GM23338 (cell line): ENCODE results near the gene LIPT1. TPM values are rescaled to one million over a fixed set of nuclear protein-coding genes. Genes with fewer than 3 reads are reported as not detected.

ENCODE experiments used
- ATAC-seq: fragments of 200-7000 bp; cut with Tn5 transposase; 3 replicates; pipeline ENCODE4 v1.9.1; 2020
- DNase-seq: peaks from one replicate; pipeline ENCODE4 v3.0.0-alpha.2; 2015; ENCODE audit warnings: low spot score
- H2AFZ ChIP-seq: fragments of 200-600 bp; sonication (generic); 2 replicates; pipeline ENCODE4 v1.8.0; 2016; ENCODE audit warnings: antibody characterized with exemption, mild to moderate bottlenecking, moderate library complexity
- H3F3A ChIP-seq: fragments of 200-600 bp; sonication (generic); replicated peaks from 2 replicates; pipeline ENCODE4 v1.8.0; 2017; ENCODE audit warnings: antibody characterized with exemption, mixed run types, low read depth
- H3K27ac ChIP-seq: fragments of 200-600 bp; sonication (generic); 2 replicates; pipeline ENCODE4 v1.6.1; 2016; ENCODE audit warnings: low read depth
- H3K27me3 ChIP-seq: fragments of 200-600 bp; sonication (generic); 2 replicates; pipeline ENCODE4 v1.8.0; 2016; ENCODE audit warnings: mild to moderate bottlenecking, mixed run types, moderate library complexity; ENCODE audit not compliant: insufficient read depth
- H3K36me3 ChIP-seq: fragments of 200-600 bp; sonication (generic); 2 replicates; pipeline ENCODE4 v1.8.0; 2016; ENCODE audit warnings: mild to moderate bottlenecking; ENCODE audit not compliant: insufficient read depth
- H3K4me1 ChIP-seq: fragments of 200-600 bp; sonication (generic); 2 replicates; pipeline ENCODE4 v1.8.0; 2016; ENCODE audit warnings: mild to moderate bottlenecking, moderate library complexity; ENCODE audit not compliant: insufficient read depth
- H3K4me2 ChIP-seq: fragments of 200-600 bp; sonication (generic); 2 replicates; pipeline ENCODE4 v1.7.1; 2017; ENCODE audit warnings: mixed run types
- H3K4me3 ChIP-seq: fragments of 200-600 bp; sonication (generic); 2 replicates; pipeline ENCODE4 v1.6.1; 2016; ENCODE audit warnings: mixed run types
- H3K79me2 ChIP-seq: fragments of 200-600 bp; sonication (generic); replicated peaks from 2 replicates; pipeline ENCODE4 v1.8.0; 2017; ENCODE audit warnings: mild to moderate bottlenecking; ENCODE audit not compliant: insufficient read depth
- H3K9me2 ChIP-seq: fragments of 200-600 bp; sonication (generic); 2 replicates; pipeline ENCODE4 v1.8.0; 2017; ENCODE audit not compliant: insufficient read depth
- H4K20me1 ChIP-seq: fragments of 200-600 bp; sonication (generic); replicated peaks from 2 replicates; pipeline ENCODE4 v1.8.0; 2017; ENCODE audit warnings: mild to moderate bottlenecking; ENCODE audit not compliant: insufficient read depth
- H3K27ac Mint-ChIP-seq: 2 replicates; pipeline ENCODE4 v1.8.0; 2020; ENCODE audit warnings: inconsistent platforms, mild to moderate bottlenecking, moderate library complexity, mixed read lengths
- H3K27me3 Mint-ChIP-seq: 3 replicates; pipeline ENCODE4 v1.8.0; 2022; ENCODE audit warnings: low read depth, mild to moderate bottlenecking, moderate library complexity, mixed read lengths, inconsistent platforms; ENCODE audit not compliant: insufficient read depth, poor library complexity
- H3K36me3 Mint-ChIP-seq: 3 replicates; pipeline ENCODE4 v1.8.0; 2021; ENCODE audit warnings: low read depth, mild to moderate bottlenecking, inconsistent platforms, moderate library complexity, mixed read lengths
- H3K4me1 Mint-ChIP-seq: 3 replicates; pipeline ENCODE4 v1.8.0; 2020; ENCODE audit warnings: mild to moderate bottlenecking, inconsistent platforms, mixed read lengths
- H3K4me3 Mint-ChIP-seq: 3 replicates; pipeline ENCODE4 v1.8.0; 2021; ENCODE audit warnings: moderate library complexity, mild to moderate bottlenecking, inconsistent platforms, mixed read lengths
- H3K9me3 Mint-ChIP-seq: 3 replicates; pipeline ENCODE4 v1.8.0; 2020; ENCODE audit warnings: moderate library complexity, mild to moderate bottlenecking, inconsistent platforms, mixed read lengths
- CREB1 ChIP-seq: fragments of 250-450 bp; sonication (Bioruptor Pico); IDR thresholded peaks from 2 replicates; pipeline ENCODE4 v1.5.0; 2020; ENCODE audit warnings: low read depth, mild to moderate bottlenecking, moderate library complexity
- JUNB ChIP-seq: IDR thresholded peaks from one replicate; pipeline ENCODE4 v1.6.1; 2016; ENCODE audit warnings: antibody characterized with exemption; ENCODE audit not compliant: unreplicated experiment
- NANOG ChIP-seq: IDR thresholded peaks from 2 replicates; pipeline ENCODE4 v1.6.1; 2016; ENCODE audit warnings: antibody characterized with exemption, borderline replicate concordance
- REST ChIP-seq: IDR thresholded peaks from one replicate; pipeline ENCODE4 v1.6.1; 2018; ENCODE audit warnings: antibody characterized with exemption; ENCODE audit not compliant: unreplicated experiment
- ZNF331 ChIP-seq: fragments of 250-450 bp; sonication (Bioruptor Pico); IDR thresholded peaks from 2 replicates; pipeline ENCODE4 v1.5.0; 2020; ENCODE audit warnings: low read depth, mild to moderate bottlenecking, moderate library complexity
- ZNF462 ChIP-seq: fragments of 250-450 bp; sonication (Bioruptor Pico); IDR thresholded peaks from 2 replicates; pipeline ENCODE4 v1.5.0; 2020; ENCODE audit warnings: mild to moderate bottlenecking, moderate library complexity
- polyA plus RNA-seq: library from polyadenylated mRNA; unstranded; fragments of >200 nt; fragmentation: Nextera tagmentation; extraction: Ambion mirVana; gene quantifications from 2 replicates; pipeline ENCODE4 v1.2.1, GENCODE V29; 2016
- total RNA-seq: library from RNA; depleted of rRNA; stranded (reverse); fragments of >200 nt; shearing (Covaris generic); gene quantifications from 2 replicates; pipeline ENCODE4 v1.2.3, GENCODE V29; 2014
- TF ChIP-seq, protein P1 (sequence below): IDR thresholded peaks from 2 replicates; pipeline ENCODE4 v1.6.1; 2016; ENCODE audit warnings: antibody characterized with exemption

The LIPT1 gene
- total and polyA plus RNA-seq, 2 experiments from 2014 or later, result 11.5 to 15.4 TPM

- no peak for TF ChIP-seq ZNF462 (CRISPR knock-in tag)
These were observed 32.2 kb downstream of the LIPT1 start (continued) for GRCh38 chr2:99187011-99187410.

DNA sequence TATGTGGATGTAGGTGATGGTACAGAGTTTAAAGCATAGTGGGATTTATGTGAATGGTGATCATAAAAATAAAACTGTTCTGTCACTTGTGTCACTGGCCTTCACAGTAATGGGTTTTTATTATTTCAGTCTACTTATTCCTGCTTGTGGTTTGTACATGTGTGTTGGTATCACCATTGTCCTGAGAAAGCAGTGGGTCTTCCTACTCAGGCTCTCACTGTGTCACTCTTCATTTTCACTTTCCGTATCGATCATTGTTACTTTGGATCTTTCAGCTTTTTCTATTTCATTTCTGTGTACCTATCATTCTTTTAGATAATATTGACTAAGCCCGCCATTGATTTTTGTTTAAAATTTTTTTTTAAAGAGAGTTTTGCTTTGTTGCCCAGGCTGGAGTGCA lies 33.6 kb downstream of the LIPT1 start:
- Histone ChIP-seq H3K4me2 (no peak overlapping the region), H3K4me3 (no peak overlapping the region), H4K20me1 (peaks cover 18% of the 10 kb centered on the region), H3K4me1 (no peaks in the 10 kb centered on the region), H3K27ac (no peak overlapping the region; the same call in 1 of the 2 replicates), H3K9me2 (peaks cover 2% of the 10 kb centered on the region; the same call in 1 of the 2 replicates), H2AFZ (no peak overlapping the region), H3K36me3 (peaks cover 22% of the 10 kb centered on the region), H3K79me2 (peaks cover 70% of the 10 kb centered on the region), H3F3A (no peaks in the 10 kb centered on the region), H3K27me3 (no peaks in the 10 kb centered on the region)
- Mint-ChIP-seq H3K4me1 (no peaks in the 10 kb centered on the region; the same call in 2 of the 3 replicates), H3K27ac (no peak overlapping the region), H3K9me3 (no peaks in the 10 kb centered on the region), H3K36me3 (peaks cover 65% of the 10 kb centered on the region), H3K27me3 (no peaks in the 10 kb centered on the region), H3K4me3 (no peak overlapping the region)
- no peak for DNase-seq
- ATAC-seq, result no peak
- TF ChIP-seq NANOG (no peak), JUNB (no peak), ZNF331 (CRISPR knock-in tag) (no peak), CREB1 (CRISPR knock-in tag) (no peak), REST (no peak)
- TF ChIP-seq, protein P1, sequence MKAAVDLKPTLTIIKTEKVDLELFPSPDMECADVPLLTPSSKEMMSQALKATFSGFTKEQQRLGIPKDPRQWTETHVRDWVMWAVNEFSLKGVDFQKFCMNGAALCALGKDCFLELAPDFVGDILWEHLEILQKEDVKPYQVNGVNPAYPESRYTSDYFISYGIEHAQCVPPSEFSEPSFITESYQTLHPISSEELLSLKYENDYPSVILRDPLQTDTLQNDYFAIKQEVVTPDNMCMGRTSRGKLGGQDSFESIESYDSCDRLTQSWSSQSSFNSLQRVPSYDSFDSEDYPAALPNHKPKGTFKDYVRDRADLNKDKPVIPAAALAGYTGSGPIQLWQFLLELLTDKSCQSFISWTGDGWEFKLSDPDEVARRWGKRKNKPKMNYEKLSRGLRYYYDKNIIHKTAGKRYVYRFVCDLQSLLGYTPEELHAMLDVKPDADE, result no peak
